Measurements from ENCODE around the gene TTC12.

GRCh38 chr11:113288286-113288863 is 26.0 kb upstream of the TTC12 start:
- TF ChIP-seq POLR2A (IDR thresholded peaks at IDR 0.05; ENCODE audit: low read length): no peak
- no peak for TF ChIP-seq GATA1 (IDR thresholded peaks at IDR 0.05; ENCODE audit: low read depth, low read length)
